GM12873 (cell line): ENCODE data around the gene EYA4.

ENCODE experiments used
- TF ChIP-seq, protein P1 (sequence below): IDR thresholded peaks from 2 replicates; pipeline ENCODE4 v1.5.1; 2012; ENCODE audit warnings: low read depth, mild to moderate bottlenecking, moderate library complexity, low read length, control low read depth; ENCODE audit not compliant: insufficient read depth; ENCODE audit errors: missing control alignments

The EYA4 gene

GRCh38 chr6:133290930-133291329 is 49.8 kb downstream of the EYA4 start:
- TF ChIP-seq, protein P1, sequence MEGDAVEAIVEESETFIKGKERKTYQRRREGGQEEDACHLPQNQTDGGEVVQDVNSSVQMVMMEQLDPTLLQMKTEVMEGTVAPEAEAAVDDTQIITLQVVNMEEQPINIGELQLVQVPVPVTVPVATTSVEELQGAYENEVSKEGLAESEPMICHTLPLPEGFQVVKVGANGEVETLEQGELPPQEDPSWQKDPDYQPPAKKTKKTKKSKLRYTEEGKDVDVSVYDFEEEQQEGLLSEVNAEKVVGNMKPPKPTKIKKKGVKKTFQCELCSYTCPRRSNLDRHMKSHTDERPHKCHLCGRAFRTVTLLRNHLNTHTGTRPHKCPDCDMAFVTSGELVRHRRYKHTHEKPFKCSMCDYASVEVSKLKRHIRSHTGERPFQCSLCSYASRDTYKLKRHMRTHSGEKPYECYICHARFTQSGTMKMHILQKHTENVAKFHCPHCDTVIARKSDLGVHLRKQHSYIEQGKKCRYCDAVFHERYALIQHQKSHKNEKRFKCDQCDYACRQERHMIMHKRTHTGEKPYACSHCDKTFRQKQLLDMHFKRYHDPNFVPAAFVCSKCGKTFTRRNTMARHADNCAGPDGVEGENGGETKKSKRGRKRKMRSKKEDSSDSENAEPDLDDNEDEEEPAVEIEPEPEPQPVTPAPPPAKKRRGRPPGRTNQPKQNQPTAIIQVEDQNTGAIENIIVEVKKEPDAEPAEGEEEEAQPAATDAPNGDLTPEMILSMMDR = no peak

GRCh38 chr6:133291671-133292070 is 50.5 kb downstream of the EYA4 start:
- TF ChIP-seq, protein P1 = no peak

GRCh38 chr6:133297657-133298056 is 56.5 kb downstream of the EYA4 start:
- TF ChIP-seq, protein P1 = no peak

DNA sequence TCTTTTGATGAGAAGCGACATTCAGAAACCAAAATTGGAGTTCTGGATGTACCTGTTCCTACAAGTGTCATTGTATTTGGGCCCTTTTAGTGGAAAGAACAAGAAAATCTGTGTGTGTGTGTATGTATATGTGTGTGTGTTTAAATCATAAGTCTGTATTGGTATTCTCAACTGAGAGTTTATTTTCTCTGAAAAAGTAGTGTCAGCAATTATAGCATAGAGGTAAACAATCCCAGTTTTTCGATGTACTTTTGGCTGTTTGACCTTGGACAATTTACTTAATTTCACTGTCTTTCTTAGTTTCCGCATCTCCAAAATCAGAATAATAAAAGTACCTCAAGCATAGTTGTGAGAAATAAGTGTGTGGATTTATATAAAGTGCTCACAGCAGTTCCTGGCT is 57.2 kb downstream of the EYA4 start:
- TF ChIP-seq, protein P1 = no peak

GRCh38 chr6:133298801-133299200 is 57.6 kb downstream of the EYA4 start:
- TF ChIP-seq, protein P1 = no peak

- TF ChIP-seq, protein P1 = no peak
These were observed 59.7 kb downstream of the EYA4 start for GRCh38 chr6:133300896-133301295.

- TF ChIP-seq, protein P1 = no peak
These were observed 60.7 kb downstream of the EYA4 start for GRCh38 chr6:133301835-133302234.
